OCI-LY3 (cell line): Measurements from ENCODE around the gene PLEK2.

Experiments used
- EZH2phosphoT487 ChIP-seq: fragments of 200-600 bp; shearing (Covaris generic); IDR thresholded peaks from 2 replicates; pipeline ENCODE4 v1.6.1; 2018; ENCODE audit warnings: antibody characterized with exemption, mixed run types, low read depth
- TF ChIP-seq, protein P1 (sequence below): fragments of 200-600, 300-600 bp; sonication (generic); IDR thresholded peaks from 2 replicates; pipeline ENCODE4 v1.5.1; 2014; ENCODE audit warnings: antibody characterized with exemption, low read length, low read depth

GRCh38 chr14:67389275-67389674 is 22.7 kb downstream of the PLEK2 start:
- TF ChIP-seq, protein P1, sequence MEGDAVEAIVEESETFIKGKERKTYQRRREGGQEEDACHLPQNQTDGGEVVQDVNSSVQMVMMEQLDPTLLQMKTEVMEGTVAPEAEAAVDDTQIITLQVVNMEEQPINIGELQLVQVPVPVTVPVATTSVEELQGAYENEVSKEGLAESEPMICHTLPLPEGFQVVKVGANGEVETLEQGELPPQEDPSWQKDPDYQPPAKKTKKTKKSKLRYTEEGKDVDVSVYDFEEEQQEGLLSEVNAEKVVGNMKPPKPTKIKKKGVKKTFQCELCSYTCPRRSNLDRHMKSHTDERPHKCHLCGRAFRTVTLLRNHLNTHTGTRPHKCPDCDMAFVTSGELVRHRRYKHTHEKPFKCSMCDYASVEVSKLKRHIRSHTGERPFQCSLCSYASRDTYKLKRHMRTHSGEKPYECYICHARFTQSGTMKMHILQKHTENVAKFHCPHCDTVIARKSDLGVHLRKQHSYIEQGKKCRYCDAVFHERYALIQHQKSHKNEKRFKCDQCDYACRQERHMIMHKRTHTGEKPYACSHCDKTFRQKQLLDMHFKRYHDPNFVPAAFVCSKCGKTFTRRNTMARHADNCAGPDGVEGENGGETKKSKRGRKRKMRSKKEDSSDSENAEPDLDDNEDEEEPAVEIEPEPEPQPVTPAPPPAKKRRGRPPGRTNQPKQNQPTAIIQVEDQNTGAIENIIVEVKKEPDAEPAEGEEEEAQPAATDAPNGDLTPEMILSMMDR = no peak
- TF ChIP-seq EZH2phosphoT487 = no peak
